ENCODE data around the gene AP5Z1.

Gene AP5Z1

GRCh38 chr7:4745971-4746919, 29.2 kb upstream of the AP5Z1 start:
- no peak for DNase-seq

GRCh38 chr7:4747013-4747412, 28.4 kb upstream of the AP5Z1 start:
- no peak for DNase-seq

GRCh38 chr7:4747746-4748145, 27.7 kb upstream of the AP5Z1 start:
- no peak for DNase-seq

GRCh38 chr7:4748231-4748681, 27.2 kb upstream of the AP5Z1 start:
- DNase-seq: no peak

- no peak for DNase-seq
Observed at GRCh38 chr7:4749363-4749762, 26.1 kb upstream of the AP5Z1 start.

- no peak for DNase-seq
Observed at GRCh38 chr7:4749798-4750197, 25.6 kb upstream of the AP5Z1 start.

- DNase-seq: no peak
Observed at GRCh38 chr7:4751398-4751947, 23.9 kb upstream of the AP5Z1 start.

- DNase-seq: no peak
Observed at GRCh38 chr7:4753598-4754432, 21.6 kb upstream of the AP5Z1 start.

- no peak for DNase-seq
Observed at GRCh38 chr7:4754433-4755010, 20.9 kb upstream of the AP5Z1 start.

GRCh38 chr7:4755045-4755444, 20.4 kb upstream of the AP5Z1 start:
- DNase-seq: no peak

GRCh38 chr7:4758111-4758510, 17.3 kb upstream of the AP5Z1 start:
- no peak for DNase-seq

GRCh38 chr7:4758791-4759190, 16.6 kb upstream of the AP5Z1 start:
- no peak for DNase-seq

GRCh38 chr7:4759211-4759610, 16.2 kb upstream of the AP5Z1 start:
- no peak for DNase-seq

GRCh38 chr7:4760952-4761351, 14.5 kb upstream of the AP5Z1 start:
- no peak for DNase-seq

GRCh38 chr7:4762121-4763055, 13.0 kb upstream of the AP5Z1 start:
- DNase-seq: no peak

- no peak for DNase-seq
Observed at GRCh38 chr7:4763091-4763793, 12.2 kb upstream of the AP5Z1 start.

- DNase-seq: no peak
Observed at GRCh38 chr7:4763794-4764185, 11.6 kb upstream of the AP5Z1 start.

GRCh38 chr7:4764402-4765007, 10.9 kb upstream of the AP5Z1 start:
- DNase-seq: no peak

- no peak for DNase-seq
Observed at GRCh38 chr7:4765776-4766490, 9.5 kb upstream of the AP5Z1 start.
